B cell (primary cell): Measurements from ENCODE around the gene SRRM3.

Source experiments
- CTCF ChIP-seq: fragments of 200-600 bp; IDR thresholded peaks from one replicate; pipeline ENCODE4 v1.8.0; 2022; ENCODE audit warnings: antibody characterized with exemption, mild to moderate bottlenecking
- EZH2 ChIP-seq: IDR thresholded peaks from 2 replicates; pipeline ENCODE4 v1.6.1; 2012; ENCODE audit warnings: borderline replicate concordance, low read depth, mild to moderate bottlenecking, moderate library complexity, low read length; ENCODE audit not compliant: insufficient read depth, poor library complexity, severe bottlenecking

- no peak for TF ChIP-seq CTCF
- no peak for TF ChIP-seq EZH2
Observed at GRCh38 chr7:76238326-76238725, 36.6 kb downstream of the SRRM3 start.
